ENCODE measurements around the gene KCNQ1. TPM values are rescaled to one million over a fixed set of nuclear protein-coding genes. Genes with fewer than 3 reads are reported as not detected.

KCNQ1 gene
- total and polyA plus RNA-seq, 2 experiments from 2014 or later = 0.45 to 0.87 TPM

DNA sequence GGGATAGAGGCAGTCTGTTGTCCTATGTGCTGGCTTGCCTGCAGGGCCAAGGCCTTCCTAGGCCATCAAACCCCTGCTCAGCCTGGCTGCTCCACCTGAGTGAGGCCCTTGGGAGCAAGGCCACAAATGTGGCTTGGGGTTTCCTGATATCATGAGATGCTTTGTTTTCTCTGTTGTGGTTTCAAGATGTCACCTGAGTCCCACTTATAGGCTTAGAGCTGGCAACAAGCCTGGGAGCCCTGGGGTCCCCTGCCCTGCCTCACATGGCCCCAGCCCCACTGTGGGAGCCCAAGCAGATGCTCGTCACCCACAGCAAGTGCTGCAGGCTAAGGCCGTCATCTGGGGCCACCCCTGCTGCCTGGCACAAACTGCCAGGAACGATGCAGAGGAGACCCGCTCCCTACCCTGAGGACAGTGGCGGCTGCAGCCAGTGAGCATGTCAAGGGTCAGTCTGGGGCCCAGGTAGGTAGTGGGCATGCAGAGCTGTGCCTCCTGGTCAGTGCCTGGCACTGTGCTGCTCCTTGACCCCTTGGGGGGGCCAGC, 330.3 kb downstream of the KCNQ1 start:
- Histone ChIP-seq H3K4me1 (ENCODE audit: insufficient read depth) (no peaks in the 10 kb centered on the region), H3K36me3 (ENCODE audit: insufficient read depth) (no peaks in the 10 kb centered on the region), H3K27ac (ENCODE audit: low read depth) (no peak overlapping the region), H2AFZ (no peak overlapping the region), H3K4me3 (no peak overlapping the region), H3K27me3 (ENCODE audit: insufficient read depth) (peaks cover 28% of the 10 kb centered on the region), H3F3A (replicated peaks; ENCODE audit: low read depth) (no peaks in the 10 kb centered on the region), H4K20me1 (replicated peaks; ENCODE audit: insufficient read depth) (no peaks in the 10 kb centered on the region), H3K9me2 (ENCODE audit: insufficient read depth) (no peaks in the 10 kb centered on the region), H3K79me2 (replicated peaks; ENCODE audit: insufficient read depth) (no peaks in the 10 kb centered on the region), H3K4me2 (no peak overlapping the region)
- Mint-ChIP-seq H3K9me3 (no peaks in the 10 kb centered on the region), H3K36me3 (ENCODE audit: low read depth) (no peaks in the 10 kb centered on the region; the same call in 2 of the 3 replicates), H3K4me1 (peaks cover 4% of the 10 kb centered on the region; the same call in 1 of the 3 replicates), H3K27ac (no peak overlapping the region), H3K27me3 (ENCODE audit: insufficient read depth, low read depth, poor library complexity) (peaks cover 30% of the 10 kb centered on the region), H3K4me3 (no peak overlapping the region)
- ATAC-seq (no peak), DNase-seq (ENCODE audit: low spot score) (no peak)
- TF ChIP-seq POLR2AphosphoS5 (IDR thresholded peaks at IDR 0.05; ENCODE audit: low read depth) = no peak
- TF ChIP-seq CREB1 (CRISPR knock-in tag; IDR thresholded peaks at IDR 0.05; ENCODE audit: low read depth) = no peak
- no peak for TF ChIP-seq ZNF331 (CRISPR knock-in tag; IDR thresholded peaks at IDR 0.05; ENCODE audit: low read depth)
- TF ChIP-seq STAT1 (IDR thresholded peaks at IDR 0.05; ENCODE audit: unreplicated experiment) = no peak
- no peak for TF ChIP-seq NANOG (IDR thresholded peaks at IDR 0.05; ENCODE audit: borderline replicate concordance)

GRCh38 chr11:2775626-2776350, 331.0 kb downstream of the KCNQ1 start:
- Mint-ChIP-seq H3K4me3 (no peak overlapping the region), H3K27me3 (ENCODE audit: insufficient read depth, low read depth, poor library complexity) (peaks cover 26% of the 10 kb centered on the region), H3K9me3 (no peaks in the 10 kb centered on the region), H3K36me3 (ENCODE audit: low read depth) (no peaks in the 10 kb centered on the region; the same call in 2 of the 3 replicates), H3K4me1 (peaks cover 4% of the 10 kb centered on the region; the same call in 1 of the 3 replicates), H3K27ac (no peak overlapping the region)
- H3K4me2 ChIP-seq = no peak overlapping the region
- ATAC-seq = no peak
- DNase-seq (ENCODE audit: low spot score) = no peak
- no peaks in the 10 kb centered on the region for H3K36me3 ChIP-seq (ENCODE audit: insufficient read depth)
- no peaks in the 10 kb centered on the region for H3K9me2 ChIP-seq (ENCODE audit: insufficient read depth)
- H3K4me3 ChIP-seq = no peak overlapping the region
- H2AFZ ChIP-seq = no peak overlapping the region
- H3K27ac ChIP-seq (ENCODE audit: low read depth) = no peak overlapping the region
- no peaks in the 10 kb centered on the region for H3K79me2 ChIP-seq (replicated peaks; ENCODE audit: insufficient read depth)
- no peaks in the 10 kb centered on the region for H3K4me1 ChIP-seq (ENCODE audit: insufficient read depth)
- no peaks in the 10 kb centered on the region for H3F3A ChIP-seq (replicated peaks; ENCODE audit: low read depth)
- no peaks in the 10 kb centered on the region for H4K20me1 ChIP-seq (replicated peaks; ENCODE audit: insufficient read depth)
- H3K27me3 ChIP-seq (ENCODE audit: insufficient read depth) = peaks cover 28% of the 10 kb centered on the region
- no peak for TF ChIP-seq JUNB (IDR thresholded peaks at IDR 0.05; ENCODE audit: unreplicated experiment)
- no peak for TF ChIP-seq POLR2AphosphoS5 (IDR thresholded peaks at IDR 0.05; ENCODE audit: low read depth)
- TF ChIP-seq EZH2 (IDR thresholded peaks at IDR 0.05; ENCODE audit: low read depth, unreplicated experiment) = no peak
- TF ChIP-seq EZH2phosphoT487 (IDR thresholded peaks at IDR 0.05; ENCODE audit: unreplicated experiment) = no peak
- TF ChIP-seq, protein P1, sequence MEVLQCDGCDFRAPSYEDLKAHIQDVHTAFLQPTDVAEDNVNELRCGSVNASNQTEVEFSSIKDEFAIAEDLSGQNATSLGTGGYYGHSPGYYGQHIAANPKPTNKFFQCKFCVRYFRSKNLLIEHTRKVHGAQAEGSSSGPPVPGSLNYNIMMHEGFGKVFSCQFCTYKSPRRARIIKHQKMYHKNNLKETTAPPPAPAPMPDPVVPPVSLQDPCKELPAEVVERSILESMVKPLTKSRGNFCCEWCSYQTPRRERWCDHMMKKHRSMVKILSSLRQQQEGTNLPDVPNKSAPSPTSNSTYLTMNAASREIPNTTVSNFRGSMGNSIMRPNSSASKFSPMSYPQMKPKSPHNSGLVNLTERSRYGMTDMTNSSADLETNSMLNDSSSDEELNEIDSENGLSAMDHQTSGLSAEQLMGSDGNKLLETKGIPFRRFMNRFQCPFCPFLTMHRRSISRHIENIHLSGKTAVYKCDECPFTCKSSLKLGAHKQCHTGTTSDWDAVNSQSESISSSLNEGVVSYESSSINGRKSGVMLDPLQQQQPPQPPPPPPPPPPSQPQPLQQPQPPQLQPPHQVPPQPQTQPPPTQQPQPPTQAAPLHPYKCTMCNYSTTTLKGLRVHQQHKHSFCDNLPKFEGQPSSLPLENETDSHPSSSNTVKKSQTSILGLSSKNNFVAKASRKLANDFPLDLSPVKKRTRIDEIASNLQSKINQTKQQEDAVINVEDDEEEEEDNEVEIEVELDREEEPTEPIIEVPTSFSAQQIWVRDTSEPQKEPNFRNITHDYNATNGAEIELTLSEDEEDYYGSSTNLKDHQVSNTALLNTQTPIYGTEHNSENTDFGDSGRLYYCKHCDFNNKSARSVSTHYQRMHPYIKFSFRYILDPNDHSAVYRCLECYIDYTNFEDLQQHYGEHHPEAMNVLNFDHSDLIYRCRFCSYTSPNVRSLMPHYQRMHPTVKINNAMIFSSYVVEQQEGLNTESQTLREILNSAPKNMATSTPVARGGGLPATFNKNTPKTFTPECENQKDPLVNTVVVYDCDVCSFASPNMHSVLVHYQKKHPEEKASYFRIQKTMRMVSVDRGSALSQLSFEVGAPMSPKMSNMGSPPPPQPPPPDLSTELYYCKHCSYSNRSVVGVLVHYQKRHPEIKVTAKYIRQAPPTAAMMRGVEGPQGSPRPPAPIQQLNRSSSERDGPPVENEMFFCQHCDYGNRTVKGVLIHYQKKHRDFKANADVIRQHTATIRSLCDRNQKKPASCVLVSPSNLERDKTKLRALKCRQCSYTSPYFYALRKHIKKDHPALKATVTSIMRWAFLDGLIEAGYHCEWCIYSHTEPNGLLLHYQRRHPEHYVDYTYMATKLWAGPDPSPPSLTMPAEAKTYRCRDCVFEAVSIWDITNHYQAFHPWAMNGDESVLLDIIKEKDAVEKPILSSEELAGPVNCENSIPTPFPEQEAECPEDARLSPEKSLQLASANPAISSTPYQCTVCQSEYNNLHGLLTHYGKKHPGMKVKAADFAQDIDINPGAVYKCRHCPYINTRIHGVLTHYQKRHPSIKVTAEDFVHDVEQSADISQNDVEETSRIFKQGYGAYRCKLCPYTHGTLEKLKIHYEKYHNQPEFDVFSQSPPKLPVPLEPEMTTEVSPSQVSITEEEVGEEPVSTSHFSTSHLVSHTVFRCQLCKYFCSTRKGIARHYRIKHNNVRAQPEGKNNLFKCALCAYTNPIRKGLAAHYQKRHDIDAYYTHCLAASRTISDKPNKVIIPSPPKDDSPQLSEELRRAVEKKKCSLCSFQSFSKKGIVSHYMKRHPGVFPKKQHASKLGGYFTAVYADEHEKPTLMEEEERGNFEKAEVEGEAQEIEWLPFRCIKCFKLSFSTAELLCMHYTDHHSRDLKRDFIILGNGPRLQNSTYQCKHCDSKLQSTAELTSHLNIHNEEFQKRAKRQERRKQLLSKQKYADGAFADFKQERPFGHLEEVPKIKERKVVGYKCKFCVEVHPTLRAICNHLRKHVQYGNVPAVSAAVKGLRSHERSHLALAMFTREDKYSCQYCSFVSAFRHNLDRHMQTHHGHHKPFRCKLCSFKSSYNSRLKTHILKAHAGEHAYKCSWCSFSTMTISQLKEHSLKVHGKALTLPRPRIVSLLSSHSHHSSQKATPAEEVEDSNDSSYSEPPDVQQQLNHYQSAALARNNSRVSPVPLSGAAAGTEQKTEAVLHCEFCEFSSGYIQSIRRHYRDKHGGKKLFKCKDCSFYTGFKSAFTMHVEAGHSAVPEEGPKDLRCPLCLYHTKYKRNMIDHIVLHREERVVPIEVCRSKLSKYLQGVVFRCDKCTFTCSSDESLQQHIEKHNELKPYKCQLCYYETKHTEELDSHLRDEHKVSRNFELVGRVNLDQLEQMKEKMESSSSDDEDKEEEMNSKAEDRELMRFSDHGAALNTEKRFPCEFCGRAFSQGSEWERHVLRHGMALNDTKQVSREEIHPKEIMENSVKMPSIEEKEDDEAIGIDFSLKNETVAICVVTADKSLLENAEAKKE (CRISPR knock-in tag; IDR thresholded peaks at IDR 0.05) = no peak
- TF ChIP-seq CREB1 (CRISPR knock-in tag; IDR thresholded peaks at IDR 0.05; ENCODE audit: low read depth) = no peak
- no peak for TF ChIP-seq ZNF114 (CRISPR knock-in tag; IDR thresholded peaks at IDR 0.05)
- TF ChIP-seq ETS1 (IDR thresholded peaks at IDR 0.05) = no peak
- TF ChIP-seq, protein P2, sequence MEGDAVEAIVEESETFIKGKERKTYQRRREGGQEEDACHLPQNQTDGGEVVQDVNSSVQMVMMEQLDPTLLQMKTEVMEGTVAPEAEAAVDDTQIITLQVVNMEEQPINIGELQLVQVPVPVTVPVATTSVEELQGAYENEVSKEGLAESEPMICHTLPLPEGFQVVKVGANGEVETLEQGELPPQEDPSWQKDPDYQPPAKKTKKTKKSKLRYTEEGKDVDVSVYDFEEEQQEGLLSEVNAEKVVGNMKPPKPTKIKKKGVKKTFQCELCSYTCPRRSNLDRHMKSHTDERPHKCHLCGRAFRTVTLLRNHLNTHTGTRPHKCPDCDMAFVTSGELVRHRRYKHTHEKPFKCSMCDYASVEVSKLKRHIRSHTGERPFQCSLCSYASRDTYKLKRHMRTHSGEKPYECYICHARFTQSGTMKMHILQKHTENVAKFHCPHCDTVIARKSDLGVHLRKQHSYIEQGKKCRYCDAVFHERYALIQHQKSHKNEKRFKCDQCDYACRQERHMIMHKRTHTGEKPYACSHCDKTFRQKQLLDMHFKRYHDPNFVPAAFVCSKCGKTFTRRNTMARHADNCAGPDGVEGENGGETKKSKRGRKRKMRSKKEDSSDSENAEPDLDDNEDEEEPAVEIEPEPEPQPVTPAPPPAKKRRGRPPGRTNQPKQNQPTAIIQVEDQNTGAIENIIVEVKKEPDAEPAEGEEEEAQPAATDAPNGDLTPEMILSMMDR (conservative IDR thresholded peaks at IDR 0.05; ENCODE audit: low read depth in 2 of 2) = no peak
- TF ChIP-seq STAT1 (IDR thresholded peaks at IDR 0.05; ENCODE audit: unreplicated experiment) = no peak
- TF ChIP-seq ZNF331 (CRISPR knock-in tag; IDR thresholded peaks at IDR 0.05; ENCODE audit: low read depth) = no peak

Measured in GM23338 (cell line).